ENCODE measurements around the gene DNAH2.

GRCh38 chr17:7790150-7790549 is 72.6 kb downstream of the DNAH2 start:
- no peak for TF ChIP-seq SNAPC2 (CRISPR knock-in tag; IDR thresholded peaks at IDR 0.05)
- TF ChIP-seq JUNB (CRISPR knock-in tag; IDR thresholded peaks at IDR 0.05; ENCODE audit: borderline replicate concordance) = no peak
- TF ChIP-seq MAFK (conservative IDR thresholded peaks at IDR 0.05 in 1 of 2, IDR thresholded peaks at IDR 0.05 in 1 of 2; ENCODE audit: low read length in 2 of 2) = no peak
- no peak for TF ChIP-seq POLR2AphosphoS5 (IDR thresholded peaks at IDR 0.05; ENCODE audit: low read depth, low read length)
- TF ChIP-seq TAF1 (CRISPR knock-in tag; IDR thresholded peaks at IDR 0.05) = no peak
- TF ChIP-seq GTF2F1 (IDR thresholded peaks at IDR 0.05; ENCODE audit: low read length) = no peak
- TF ChIP-seq CTCF (CRISPR knock-in tag; IDR thresholded peaks at IDR 0.05) = no peak
- TF ChIP-seq BCL6 (CRISPR knock-in tag; IDR thresholded peaks at IDR 0.05) = no peak
- TF ChIP-seq YY1 (IDR thresholded peaks at IDR 0.05; ENCODE audit: insufficient read depth, insufficient replicate concordance, low read depth, low read length) = no peak
- TF ChIP-seq DPF2 (CRISPR knock-in tag; IDR thresholded peaks at IDR 0.05; ENCODE audit: borderline replicate concordance, low read depth) = no peak
- TF ChIP-seq EED (CRISPR knock-in tag; IDR thresholded peaks at IDR 0.05) = no peak
- TF ChIP-seq HOMEZ (CRISPR knock-in tag; IDR thresholded peaks at IDR 0.05; ENCODE audit: low read depth) = no peak
